ENCODE data around the gene LGALS14.

GRCh38 chr19:39677961-39678889, 26.1 kb upstream of the LGALS14 start:
- TF ChIP-seq CTCF (conservative IDR thresholded peaks at IDR 0.05) (no peak), EZH2 (IDR thresholded peaks at IDR 0.05; ENCODE audit: low read depth) (no peak)

Data from PC-9 (cell line).